ENCODE data around the gene TTBK2.

GRCh38 chr15:42843699-42844098 lies 76.9 kb downstream of the TTBK2 start:
- TF ChIP-seq SP1 (IDR thresholded peaks at IDR 0.05) (no peak), LEF1 (IDR thresholded peaks at IDR 0.05; ENCODE audit: borderline replicate concordance) (no peak), CTBP1 (IDR thresholded peaks at IDR 0.05; ENCODE audit: borderline replicate concordance) (no peak), FOXK2 (IDR thresholded peaks at IDR 0.05) (no peak), L3MBTL2 (conservative IDR thresholded peaks at IDR 0.05) (no peak), NFRKB (IDR thresholded peaks at IDR 0.05) (no peak), FOXA1 (IDR thresholded peaks at IDR 0.05) (no peak), ELF4 (IDR thresholded peaks at IDR 0.05) (no peak), BHLHE40 (IDR thresholded peaks at IDR 0.05; ENCODE audit: borderline replicate concordance) (no peak), ARNT (IDR thresholded peaks at IDR 0.05) (no peak), PKNOX1 (IDR thresholded peaks at IDR 0.05) (no peak), FOXM1 (IDR thresholded peaks at IDR 0.05; ENCODE audit: borderline replicate concordance) (no peak), TARDBP (IDR thresholded peaks at IDR 0.05) (no peak)

Measured in HEK293T (cell line).